Mesendoderm (in vitro differentiated cells): Measurements from ENCODE around the gene OGFOD1.

ENCODE experiments used
- DNase-seq: peaks from one replicate; pipeline ENCODE4 v3.0.0; 2013
- H2AK5ac ChIP-seq: 2 replicates; pipeline ENCODE4 v1.6.1; 2013; ENCODE audit warnings: low read length, inconsistent platforms
- H2BK120ac ChIP-seq: 2 replicates; pipeline ENCODE4 v1.6.1; 2013; ENCODE audit warnings: low read depth, mild to moderate bottlenecking, low read length, moderate library complexity, mixed read lengths
- H2BK15ac ChIP-seq: replicated peaks from 2 replicates; pipeline ENCODE4 v1.6.1; 2013; ENCODE audit warnings: low read depth, mild to moderate bottlenecking, moderate library complexity
- H2BK5ac ChIP-seq: 2 replicates; pipeline ENCODE4 v1.6.1; 2013; ENCODE audit warnings: low read length, inconsistent platforms
- H3K18ac ChIP-seq: 2 replicates; pipeline ENCODE4 v1.6.1; 2013; ENCODE audit warnings: mild to moderate bottlenecking, low read length, mixed read lengths
- H3K23ac ChIP-seq: one replicate; pipeline ENCODE4 v1.6.1; 2013; ENCODE audit warnings: low read length
- H3K27ac ChIP-seq: 2 replicates; pipeline ENCODE4 v1.5.1; 2013; ENCODE audit warnings: low read depth, mild to moderate bottlenecking, inconsistent platforms, low read length, moderate library complexity
- H3K27me3 ChIP-seq: 2 replicates; pipeline ENCODE4 v1.6.1; 2013; ENCODE audit warnings: low read length, control low read depth, mild to moderate bottlenecking, inconsistent platforms; ENCODE audit not compliant: insufficient read depth, poor library complexity
- H3K36me3 ChIP-seq: 2 replicates; pipeline ENCODE4 v1.6.1; 2013; ENCODE audit warnings: low read length, inconsistent platforms; ENCODE audit not compliant: control insufficient read depth, insufficient read depth
- H3K4ac ChIP-seq: one replicate; pipeline ENCODE4 v1.6.1; 2013; ENCODE audit warnings: low read depth, mild to moderate bottlenecking, low read length, moderate library complexity
- H3K4me1 ChIP-seq: 2 replicates; pipeline ENCODE4 v1.6.1; 2013; ENCODE audit warnings: low read depth, low read length, inconsistent platforms; ENCODE audit not compliant: control insufficient read depth
- H3K4me2 ChIP-seq: 2 replicates; pipeline ENCODE4 v1.6.1; 2013; ENCODE audit warnings: low read length
- H3K4me3 ChIP-seq: 2 replicates; pipeline ENCODE4 v1.5.1; 2013; ENCODE audit warnings: mild to moderate bottlenecking, low read length
- H3K56ac ChIP-seq: one replicate; pipeline ENCODE4 v1.6.1; 2013; ENCODE audit warnings: low read length
- H3K79me1 ChIP-seq: 2 replicates; pipeline ENCODE4 v1.6.1; 2013; ENCODE audit warnings: low read length, inconsistent platforms
- H3K79me2 ChIP-seq: 2 replicates; pipeline ENCODE4 v1.6.1; 2013; ENCODE audit warnings: mild to moderate bottlenecking, low read length; ENCODE audit not compliant: control insufficient read depth, insufficient read depth
- H3K9ac ChIP-seq: 2 replicates; pipeline ENCODE4 v1.6.1; 2013; ENCODE audit warnings: low read length, inconsistent platforms
- H4K5ac ChIP-seq: one replicate; pipeline ENCODE4 v1.6.1; 2013; ENCODE audit warnings: low read length
- H4K8ac ChIP-seq: one replicate; pipeline ENCODE4 v1.6.1; 2013; ENCODE audit warnings: low read depth, mild to moderate bottlenecking, control low read depth, low read length, moderate library complexity
- WGBS: extraction: QIAGEN DNeasy Blood & Tissue Kit; methylation state at CpG from one replicate; pipeline ENCODE4 v1.1.7; 2013; ENCODE audit warnings: low lambda C conversion rate, missing lambda C conversion rate; ENCODE audit not compliant: insufficient coverage; ENCODE audit errors: extremely low coverage; 5-methylcytosine and 5-hydroxymethylcytosine counted together

Gene OGFOD1

DNA sequence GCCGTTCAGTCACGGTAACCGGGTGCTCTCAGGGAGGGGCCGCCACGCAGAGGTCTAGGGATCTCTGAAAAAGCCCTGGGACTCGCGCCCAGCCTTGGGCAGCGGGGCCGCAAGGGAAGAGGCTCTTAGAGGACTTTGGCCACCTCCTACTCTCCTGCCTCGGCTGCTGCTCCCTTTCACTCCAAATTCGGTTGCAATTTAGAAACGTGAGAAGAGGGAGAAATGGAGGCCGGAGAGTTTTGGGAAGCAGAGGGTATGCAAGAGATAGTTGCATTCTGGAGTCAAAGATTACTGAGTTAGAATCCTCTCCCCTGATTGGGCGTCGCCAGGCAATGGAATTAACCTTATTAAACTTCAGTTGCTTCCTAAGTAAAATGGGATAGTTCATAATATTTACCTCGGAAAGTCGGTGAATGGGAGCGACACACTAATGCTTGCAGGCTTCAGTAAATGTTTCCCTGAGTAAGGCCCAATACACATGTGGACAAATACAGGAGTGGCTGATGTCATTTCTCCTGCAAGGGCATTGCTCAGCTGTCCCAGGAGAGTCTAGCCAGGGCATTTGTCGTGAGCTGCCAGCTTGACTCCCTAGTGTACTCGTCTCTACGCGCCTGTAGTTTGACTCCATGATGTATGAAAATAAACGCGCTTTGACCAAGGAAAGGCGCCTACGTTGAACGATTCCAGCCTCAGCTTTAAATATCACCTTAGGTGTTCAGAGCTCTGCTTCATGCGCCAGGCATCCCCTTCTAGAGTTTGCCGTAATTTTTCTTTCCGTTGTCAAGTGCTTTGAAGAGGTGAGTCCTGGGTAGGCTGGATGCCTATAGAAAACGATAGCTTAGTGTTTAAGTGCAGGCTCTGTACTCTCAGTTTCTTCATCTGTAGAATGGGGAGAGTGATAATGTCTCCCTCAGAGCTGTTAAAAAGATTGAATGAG lies 667 bp downstream of the OGFOD1 start:
- H3K27ac ChIP-seq, result peak overlapping the region; percentile 39

DNA sequence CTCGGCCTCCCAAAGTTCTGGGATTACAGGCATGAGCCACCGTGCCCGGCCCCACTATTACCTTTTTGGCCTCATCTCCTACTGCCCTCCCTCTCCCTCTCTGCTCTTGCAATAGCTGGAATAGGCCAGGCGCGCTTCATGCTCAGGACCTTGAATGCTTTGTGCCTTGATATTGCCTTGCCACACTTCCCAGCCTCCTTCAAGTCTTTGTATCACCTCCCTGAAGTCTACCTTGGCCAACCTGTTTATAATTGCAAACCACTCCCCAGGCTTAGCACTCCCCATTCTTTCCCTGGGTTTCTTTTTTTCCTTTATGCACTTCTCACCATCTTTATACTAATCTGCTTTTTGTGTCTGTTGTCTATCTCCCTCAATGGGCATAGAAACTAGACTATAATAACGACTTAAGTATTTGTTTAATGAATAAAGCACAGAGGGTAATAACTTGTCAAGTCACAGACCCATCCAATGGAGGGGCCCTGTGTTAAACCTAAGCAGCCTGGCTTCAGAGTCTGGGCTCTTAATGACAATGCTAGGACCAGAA lies 6.6 kb downstream of the OGFOD1 start:
- no peak overlapping the region for H2AK5ac ChIP-seq
- no peaks in the 10 kb centered on the region for H3K4me1 ChIP-seq
- H2BK120ac ChIP-seq, result no peak overlapping the region
- no peak overlapping the region for H4K5ac ChIP-seq
- peaks cover 1% of the 10 kb centered on the region for H3K36me3 ChIP-seq
- no peak overlapping the region for H3K4me3 ChIP-seq
- H3K79me1 ChIP-seq, result peaks cover 3% of the 10 kb centered on the region
- no peak overlapping the region for H3K9ac ChIP-seq
- H3K79me2 ChIP-seq, result peaks cover 2% of the 10 kb centered on the region
- H3K4me2 ChIP-seq, result no peak overlapping the region
- no peak overlapping the region for H2BK15ac ChIP-seq
- H2BK5ac ChIP-seq, result no peak overlapping the region
- no peak overlapping the region for H3K56ac ChIP-seq
- H3K4ac ChIP-seq, result no peak overlapping the region
- no peak overlapping the region for H3K18ac ChIP-seq
- no peak for DNase-seq
- WGBS, result no CpG with 5 or more reads among the region's 6 CpGs
- no peak overlapping the region for H3K27ac ChIP-seq
- H3K27me3 ChIP-seq, result no peaks in the 10 kb centered on the region
- no peak overlapping the region for H4K8ac ChIP-seq
- H3K23ac ChIP-seq, result no peak overlapping the region

More for the DNA sequence above, 667 bp downstream of the OGFOD1 start:
- H3K4ac ChIP-seq, result peak overlapping the region; percentile 44
- peaks cover 3% of the 10 kb centered on the region for H3K4me1 ChIP-seq
- H3K56ac ChIP-seq, result peak overlapping the region; percentile 84
- H3K79me2 ChIP-seq, result peaks cover 48% of the 10 kb centered on the region
- no peak overlapping the region for H2AK5ac ChIP-seq
- H3K27me3 ChIP-seq, result no peaks in the 10 kb centered on the region
- no peaks in the 10 kb centered on the region for H3K36me3 ChIP-seq
- no CpG with 5 or more reads among the region's 31 CpGs for WGBS
- H3K4me3 ChIP-seq, result peak overlapping the region; percentile 56
- no peak overlapping the region for H4K5ac ChIP-seq
- peak; percentile 78 for DNase-seq
- no peak overlapping the region for H2BK15ac ChIP-seq
- no peak overlapping the region for H4K8ac ChIP-seq
- peak overlapping the region; percentile 68 for H3K9ac ChIP-seq
- peak overlapping the region; percentile 19 for H3K18ac ChIP-seq
- H3K79me1 ChIP-seq, result peaks cover 3% of the 10 kb centered on the region
- H2BK120ac ChIP-seq, result no peak overlapping the region
- no peak overlapping the region for H3K23ac ChIP-seq
- peak overlapping the region; percentile 76 for H3K4me2 ChIP-seq
- H2BK5ac ChIP-seq, result no peak overlapping the region

DNA sequence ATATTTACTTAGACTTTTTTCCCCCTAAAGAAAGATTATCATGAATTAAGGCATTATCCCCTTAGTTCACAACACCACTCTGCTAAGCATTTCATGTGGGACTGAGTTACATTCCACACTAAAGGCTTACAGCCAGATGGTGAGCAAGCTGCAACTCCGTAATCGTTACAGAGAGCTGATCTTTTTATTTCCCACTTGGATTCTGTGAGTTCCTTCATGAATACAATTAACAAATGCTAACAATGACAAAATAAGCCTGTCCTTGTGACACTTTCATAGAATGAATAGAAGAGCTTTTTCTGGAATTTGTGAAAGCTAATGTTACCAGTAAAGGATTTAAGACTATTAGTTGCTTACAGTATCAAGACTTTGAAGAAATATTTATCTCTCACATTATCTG lies 8.7 kb downstream of the OGFOD1 start:
- no peak overlapping the region for H3K18ac ChIP-seq
- no peaks in the 10 kb centered on the region for H3K4me1 ChIP-seq
- no peak for DNase-seq
- H2AK5ac ChIP-seq, result no peak overlapping the region
- H3K9ac ChIP-seq, result no peak overlapping the region
- no peak overlapping the region for H2BK15ac ChIP-seq
- no peak overlapping the region for H4K5ac ChIP-seq
- peaks cover 1% of the 10 kb centered on the region for H3K36me3 ChIP-seq
- H3K56ac ChIP-seq, result no peak overlapping the region
- no peak overlapping the region for H3K4me2 ChIP-seq
- peaks cover 3% of the 10 kb centered on the region for H3K79me1 ChIP-seq
- no peak overlapping the region for H2BK120ac ChIP-seq
- H3K27ac ChIP-seq, result no peak overlapping the region
- no peak overlapping the region for H4K8ac ChIP-seq
- H3K4ac ChIP-seq, result no peak overlapping the region
- no peak overlapping the region for H2BK5ac ChIP-seq
- H3K4me3 ChIP-seq, result no peak overlapping the region
- H3K79me2 ChIP-seq, result no peaks in the 10 kb centered on the region
- no peak overlapping the region for H3K23ac ChIP-seq
- H3K27me3 ChIP-seq, result no peaks in the 10 kb centered on the region
- WGBS, result no CpG with 5 or more reads among the region's 2 CpGs

DNA sequence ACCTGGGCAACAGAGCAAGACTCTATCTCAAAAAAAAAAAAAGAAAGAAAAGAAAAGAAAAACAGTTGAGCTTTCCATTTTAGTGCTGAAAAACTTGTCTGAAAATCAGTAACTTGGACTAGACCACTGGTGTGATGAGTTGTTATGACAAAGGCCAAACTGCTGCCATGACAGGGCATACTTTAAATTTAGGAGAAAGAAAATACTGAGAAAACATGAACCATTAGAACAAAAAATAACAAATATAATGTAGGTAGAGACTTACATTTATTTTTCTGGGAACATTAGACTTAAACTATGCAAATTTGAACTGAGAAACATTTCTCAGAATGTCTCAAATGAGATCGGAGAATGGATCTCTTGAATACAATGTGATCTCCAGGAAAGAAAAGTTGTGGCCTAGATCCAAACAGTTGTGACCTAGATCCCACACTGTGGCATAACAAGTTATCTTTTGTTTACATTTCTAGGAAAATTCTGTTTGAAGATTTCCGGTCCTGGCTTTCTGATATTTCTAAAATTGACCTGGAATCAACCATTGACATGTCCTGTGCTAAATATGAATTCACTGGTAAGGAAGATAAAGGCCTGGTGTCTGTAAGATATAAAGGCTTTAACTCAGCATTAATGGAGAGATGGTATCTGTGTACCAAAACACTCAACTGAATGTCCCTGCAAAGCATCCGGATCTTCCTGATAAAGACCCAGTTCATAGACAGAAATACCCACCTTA lies 10.9 kb downstream of the OGFOD1 start:
- no peak overlapping the region for H3K4me3 ChIP-seq
- H3K56ac ChIP-seq, result no peak overlapping the region
- no peak overlapping the region for H3K23ac ChIP-seq
- no peak overlapping the region for H3K9ac ChIP-seq
- no peaks in the 10 kb centered on the region for H3K79me2 ChIP-seq
- H2AK5ac ChIP-seq, result no peak overlapping the region
- no CpG with 5 or more reads among the region's 3 CpGs for WGBS
- H3K79me1 ChIP-seq, result no peaks in the 10 kb centered on the region
- no peaks in the 10 kb centered on the region for H3K4me1 ChIP-seq
- no peaks in the 10 kb centered on the region for H3K27me3 ChIP-seq
- H3K4ac ChIP-seq, result no peak overlapping the region
- H4K8ac ChIP-seq, result no peak overlapping the region
- no peak overlapping the region for H2BK120ac ChIP-seq
- H3K18ac ChIP-seq, result no peak overlapping the region
- no peak overlapping the region for H4K5ac ChIP-seq
- no peak overlapping the region for H2BK15ac ChIP-seq
- H3K27ac ChIP-seq, result no peak overlapping the region
- H3K4me2 ChIP-seq, result no peak overlapping the region
- H3K36me3 ChIP-seq, result peaks cover 1% of the 10 kb centered on the region
- H2BK5ac ChIP-seq, result no peak overlapping the region
- DNase-seq, result no peak

DNA sequence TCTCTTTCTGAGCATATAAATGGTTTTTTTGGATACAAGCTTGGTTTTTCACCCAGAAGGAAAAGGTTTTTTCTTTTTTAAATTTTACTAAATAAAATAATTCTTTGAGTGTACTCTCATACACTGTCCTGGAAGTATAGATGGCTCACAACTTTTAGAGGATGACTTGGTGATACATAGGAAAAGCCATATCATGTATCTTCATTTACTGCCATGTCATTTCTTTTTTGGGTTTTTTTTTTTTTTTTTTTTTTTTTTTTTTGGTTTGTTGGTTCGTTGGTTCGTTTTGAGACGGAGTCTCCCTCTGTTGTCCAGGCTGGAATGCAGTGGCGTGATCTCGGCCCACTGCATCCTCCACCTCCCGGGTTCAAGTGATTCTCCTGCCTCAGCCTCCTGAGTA lies 11.8 kb downstream of the OGFOD1 start:
- Histone ChIP-seq H4K5ac (no peak overlapping the region), H3K18ac (no peak overlapping the region), H3K23ac (no peak overlapping the region), H3K4me2 (no peak overlapping the region), H4K8ac (no peak overlapping the region), H3K27ac (no peak overlapping the region), H3K36me3 (peaks cover 1% of the 10 kb centered on the region), H3K4me3 (no peak overlapping the region), H3K27me3 (no peaks in the 10 kb centered on the region), H2AK5ac (no peak overlapping the region), H3K9ac (no peak overlapping the region), H3K79me2 (no peaks in the 10 kb centered on the region), H3K79me1 (no peaks in the 10 kb centered on the region), H2BK5ac (no peak overlapping the region), H2BK15ac (no peak overlapping the region), H3K56ac (no peak overlapping the region), H2BK120ac (no peak overlapping the region), H3K4me1 (no peaks in the 10 kb centered on the region), H3K4ac (no peak overlapping the region)
- no CpG with 5 or more reads among the region's 6 CpGs for WGBS
- no peak for DNase-seq
